Hepatocyte (in vitro differentiated cells): ENCODE results near the gene FLRT2. TPM values are rescaled to one million over a fixed set of nuclear protein-coding genes. Genes with fewer than 3 reads are reported as not detected.

Source experiments
- DNase-seq: peaks from one replicate; pipeline ENCODE4 v3.0.0-alpha.2; 2016; ENCODE audit warnings: low spot score
- H2AFZ ChIP-seq: fragments of 200-600 bp; sonication (generic); 2 replicates; pipeline ENCODE4 v1.6.0; 2016; ENCODE audit warnings: antibody characterized with exemption, mild to moderate bottlenecking
- H3K27ac ChIP-seq: fragments of 200-600 bp; sonication (generic); 2 replicates; pipeline ENCODE4 v1.5.1; 2016; ENCODE audit warnings: mild to moderate bottlenecking
- H3K27me3 ChIP-seq: fragments of 200-600 bp; sonication (generic); 2 replicates; pipeline ENCODE4 v1.6.1; 2016
- H3K36me3 ChIP-seq: fragments of 200-600 bp; sonication (generic); replicated peaks from 2 replicates; pipeline ENCODE4 v1.5.1; 2016; ENCODE audit warnings: low read depth; ENCODE audit not compliant: insufficient read depth
- H3K4me1 ChIP-seq: fragments of 200-600 bp; sonication (generic); 2 replicates; pipeline ENCODE4 v1.5.1; 2016; ENCODE audit warnings: mild to moderate bottlenecking, moderate library complexity; ENCODE audit not compliant: insufficient read depth
- H3K4me2 ChIP-seq: fragments of 200-600 bp; sonication (generic); 2 replicates; pipeline ENCODE4 v1.6.0; 2016
- H3K4me3 ChIP-seq: fragments of 200-600 bp; sonication (generic); 2 replicates; pipeline ENCODE4 v1.5.1; 2016; ENCODE audit warnings: mild to moderate bottlenecking
- H3K79me2 ChIP-seq: fragments of 200-600 bp; sonication (generic); 2 replicates; pipeline ENCODE4 v1.6.0; 2017; ENCODE audit warnings: mild to moderate bottlenecking
- H3K9me2 ChIP-seq: fragments of 200-600 bp; sonication (generic); replicated peaks from 2 replicates; pipeline ENCODE4 v1.6.0; 2017; ENCODE audit warnings: mild to moderate bottlenecking; ENCODE audit not compliant: insufficient read depth
- H3K9me3 ChIP-seq: fragments of 200-600 bp; sonication (generic); 2 replicates; pipeline ENCODE4 v1.5.1; 2016; ENCODE audit warnings: low read depth, mild to moderate bottlenecking
- H4K20me1 ChIP-seq: fragments of 200-600 bp; sonication (generic); 2 replicates; pipeline ENCODE4 v1.6.0; 2016; ENCODE audit warnings: mild to moderate bottlenecking; ENCODE audit not compliant: insufficient read depth, poor library complexity, severe bottlenecking
- CTCF ChIP-seq: fragments of 200-600 bp; sonication (generic); IDR thresholded peaks from 2 replicates; pipeline ENCODE4 v1.5.1; 2016; ENCODE audit warnings: antibody characterized with exemption, mild to moderate bottlenecking; ENCODE audit not compliant: poor library complexity
- EZH2 ChIP-seq: fragments of 200-600 bp; sonication (generic); IDR thresholded peaks from 2 replicates; pipeline ENCODE4 v1.6.1; 2016; ENCODE audit warnings: antibody characterized with exemption, mild to moderate bottlenecking, borderline replicate concordance
- EZH2phosphoT487 ChIP-seq: fragments of 200-600 bp; sonication (generic); IDR thresholded peaks from one replicate; pipeline ENCODE4 v1.6.1; 2018; ENCODE audit warnings: antibody characterized with exemption, mild to moderate bottlenecking, low read depth, moderate library complexity; ENCODE audit not compliant: unreplicated experiment, severe bottlenecking
- WGBS: methylation state at CpG from one replicate; pipeline ENCODE4 v1.1.6; 2016; ENCODE audit warnings: low lambda C conversion rate; ENCODE audit errors: missing lambda C conversion rate; 5-methylcytosine and 5-hydroxymethylcytosine counted together
- polyA plus RNA-seq: library from polyadenylated mRNA; unstranded; fragments of >200 nt; fragmentation: Nextera tagmentation; extraction: Ambion mirVana; gene quantifications from 2 replicates; pipeline ENCODE4 v1.2.1, GENCODE V29; 2016
- total RNA-seq: library from RNA; depleted of rRNA; stranded (reverse); fragments of >200 nt; gene quantifications from 2 replicates; pipeline ENCODE4 v1.2.3, GENCODE V29; 2014

FLRT2 gene
- total and polyA plus RNA-seq, 2 experiments from 2014 or later: 32.9 to 42.3 TPM

DNA sequence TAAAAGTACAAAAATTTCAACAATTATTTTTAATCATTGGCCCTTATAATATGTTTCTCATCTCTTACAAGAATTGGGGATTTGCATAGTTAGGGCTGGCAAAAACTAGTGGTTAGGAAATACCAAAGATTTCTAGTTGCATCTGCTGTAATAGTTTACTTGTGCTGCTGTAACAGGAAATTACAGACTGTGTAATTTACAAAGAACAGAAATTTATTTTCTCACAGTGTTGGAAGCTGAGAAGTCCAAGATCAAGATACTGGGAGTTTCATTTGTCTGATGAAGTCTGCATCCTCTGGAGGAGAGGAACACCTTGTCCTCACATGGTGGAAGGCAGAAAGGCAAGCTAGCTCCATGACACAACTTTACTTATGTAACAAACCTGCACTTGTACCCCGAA, 157.0 kb downstream of the FLRT2 start:
- H3K27ac ChIP-seq: no peak overlapping the region
- DNase-seq: no peak
- no peak overlapping the region for H2AFZ ChIP-seq
- no peak overlapping the region for H3K4me2 ChIP-seq
- no peak for TF ChIP-seq CTCF
- no peak for TF ChIP-seq EZH2phosphoT487
- no peak for TF ChIP-seq EZH2
- whole genome bisulfite sequencing: 38% methylated on average over 1 of the region's 1 CpG
- peaks cover 5% of the 10 kb centered on the region for H3K4me1 ChIP-seq
- no peaks in the 10 kb centered on the region for H3K79me2 ChIP-seq
- no peaks in the 10 kb centered on the region for H3K9me3 ChIP-seq
- H4K20me1 ChIP-seq: no peaks in the 10 kb centered on the region
- H3K36me3 ChIP-seq: no peaks in the 10 kb centered on the region
- no peaks in the 10 kb centered on the region for H3K9me2 ChIP-seq
- no peak overlapping the region for H3K4me3 ChIP-seq
- H3K27me3 ChIP-seq: no peaks in the 10 kb centered on the region

- Histone ChIP-seq H3K9me3 (no peaks in the 10 kb centered on the region), H3K4me2 (no peak overlapping the region), H3K36me3 (no peaks in the 10 kb centered on the region), H2AFZ (no peak overlapping the region), H3K27me3 (no peaks in the 10 kb centered on the region), H3K4me3 (no peak overlapping the region), H4K20me1 (no peaks in the 10 kb centered on the region), H3K27ac (peak overlapping the region; percentile 44), H3K4me1 (peaks cover 5% of the 10 kb centered on the region), H3K9me2 (no peaks in the 10 kb centered on the region), H3K79me2 (no peaks in the 10 kb centered on the region)
- TF ChIP-seq EZH2: no peak
- TF ChIP-seq EZH2phosphoT487: no peak
- no peak for TF ChIP-seq CTCF
- WGBS: 82% methylated on average over 1 of the region's 1 CpG
- DNase-seq: no peak
Observed at GRCh38 chr14:85687456-85687855, 157.5 kb downstream of the FLRT2 start.

- H3K4me3 ChIP-seq: no peak overlapping the region
- H3K4me2 ChIP-seq: no peak overlapping the region
- WGBS: 89% methylated on average over 1 of the region's 1 CpG
- H4K20me1 ChIP-seq: no peaks in the 10 kb centered on the region
- no peaks in the 10 kb centered on the region for H3K9me3 ChIP-seq
- DNase-seq: peak; percentile 19
- H2AFZ ChIP-seq: no peak overlapping the region
- peak overlapping the region; percentile 44 for H3K27ac ChIP-seq
- TF ChIP-seq EZH2 (no peak), CTCF (no peak), EZH2phosphoT487 (no peak)
- no peaks in the 10 kb centered on the region for H3K9me2 ChIP-seq
- H3K27me3 ChIP-seq: no peaks in the 10 kb centered on the region
- H3K79me2 ChIP-seq: no peaks in the 10 kb centered on the region
- H3K4me1 ChIP-seq: peaks cover 5% of the 10 kb centered on the region
- H3K36me3 ChIP-seq: no peaks in the 10 kb centered on the region
Observed at GRCh38 chr14:85688006-85688405, 158.1 kb downstream of the FLRT2 start.

- no peaks in the 10 kb centered on the region for H3K27me3 ChIP-seq
- H3K4me3 ChIP-seq: no peak overlapping the region
- no peaks in the 10 kb centered on the region for H4K20me1 ChIP-seq
- TF ChIP-seq EZH2phosphoT487 (no peak), CTCF (no peak), EZH2 (no peak)
- H3K4me1 ChIP-seq: no peaks in the 10 kb centered on the region
- 92% methylated on average over 2 of the region's 2 CpGs for WGBS
- no peaks in the 10 kb centered on the region for H3K9me2 ChIP-seq
- no peak overlapping the region for H2AFZ ChIP-seq
- H3K36me3 ChIP-seq: no peaks in the 10 kb centered on the region
- no peak for DNase-seq
- no peak overlapping the region for H3K27ac ChIP-seq
- no peaks in the 10 kb centered on the region for H3K9me3 ChIP-seq
- no peaks in the 10 kb centered on the region for H3K79me2 ChIP-seq
- no peak overlapping the region for H3K4me2 ChIP-seq
Observed at GRCh38 chr14:85695300-85695699, 165.4 kb downstream of the FLRT2 start.
